AG09309 (cell line): Measurements from ENCODE around the gene CHMP6.
A peak's percentile ranks its signal among the peaks of the same experiment; 100 is the strongest.

Source experiments
- DNase-seq: peaks from one replicate; pipeline ENCODE4 v3.0.0-alpha.2; 2010; ENCODE audit warnings: low read depth
- H3K4me3 ChIP-seq: 2 replicates; pipeline ENCODE4 v1.5.1; 2011; ENCODE audit warnings: mild to moderate bottlenecking, low read depth, low read length, moderate library complexity; ENCODE audit not compliant: control insufficient read depth
- CTCF ChIP-seq: IDR thresholded peaks from 2 replicates; pipeline ENCODE4 v1.5.1; 2011; ENCODE audit warnings: mild to moderate bottlenecking, low read depth, low read length, inconsistent platforms; ENCODE audit not compliant: insufficient read depth, control insufficient read depth; ENCODE audit errors: missing control alignments

The CHMP6 gene

GRCh38 chr17:81035521-81036196 lies 44.0 kb downstream of the CHMP6 start:
- peak overlapping the region; percentile 70 for H3K4me3 ChIP-seq
- no peak for DNase-seq
- TF ChIP-seq CTCF = no peak

- no peak for DNase-seq
- peak overlapping the region; percentile 70 for H3K4me3 ChIP-seq
- no peak for TF ChIP-seq CTCF
Measured at GRCh38 chr17:81036197-81036941, 44.7 kb downstream of the CHMP6 start.

- H3K4me3 ChIP-seq = peak overlapping the region; percentile 70
- DNase-seq = no peak
- TF ChIP-seq CTCF = no peak
Measured at GRCh38 chr17:81037026-81037797, 45.6 kb downstream of the CHMP6 start.

- no peak overlapping the region for H3K4me3 ChIP-seq
- TF ChIP-seq CTCF = no peak
- DNase-seq = no peak
Measured at GRCh38 chr17:81037798-81038733, 46.4 kb downstream of the CHMP6 start.

- H3K4me3 ChIP-seq = no peak overlapping the region
- no peak for DNase-seq
Measured at GRCh38 chr17:81039096-81039495, 47.5 kb downstream of the CHMP6 start.

More at GRCh38 chr17:81039096-81039495, 47.5 kb downstream of the CHMP6 start:
- TF ChIP-seq CTCF = no peak
